ENCODE results near the gene WNT7B.

The WNT7B gene

GRCh38 chr22:45904236-45904635 is 72.7 kb downstream of the WNT7B start:
- DNase-seq, result no peak

GRCh38 chr22:45903355-45904135 is 73.4 kb downstream of the WNT7B start:
- DNase-seq, result no peak

- no peak for DNase-seq
Measured at GRCh38 chr22:45897736-45898135, 79.2 kb downstream of the WNT7B start.

- DNase-seq, result no peak
Measured at GRCh38 chr22:45896964-45897538, 79.9 kb downstream of the WNT7B start.

GRCh38 chr22:45896153-45896951 is 80.6 kb downstream of the WNT7B start:
- no peak for DNase-seq

- DNase-seq, result no peak
Measured at GRCh38 chr22:45895436-45896152, 81.4 kb downstream of the WNT7B start.

- DNase-seq, result no peak
Measured at GRCh38 chr22:45893516-45893915, 83.4 kb downstream of the WNT7B start.

- DNase-seq, result no peak
Measured at GRCh38 chr22:45892681-45893461, 84.1 kb downstream of the WNT7B start.

- no peak for DNase-seq
Measured at GRCh38 chr22:45891996-45892621, 84.9 kb downstream of the WNT7B start.

GRCh38 chr22:45891471-45891995 is 85.4 kb downstream of the WNT7B start:
- no peak for DNase-seq

GRCh38 chr22:45891021-45891421 is 85.9 kb downstream of the WNT7B start:
- DNase-seq, result no peak

- no peak for DNase-seq
Measured at GRCh38 chr22:45890351-45890635, 86.7 kb downstream of the WNT7B start.

GRCh38 chr22:45889539-45890350 is 87.2 kb downstream of the WNT7B start:
- no peak for DNase-seq

GRCh38 chr22:45889093-45889538 is 87.8 kb downstream of the WNT7B start:
- no peak for DNase-seq

GRCh38 chr22:45888221-45889092 is 88.5 kb downstream of the WNT7B start:
- DNase-seq, result no peak

- no peak for DNase-seq
Measured at GRCh38 chr22:45887202-45888131, 89.5 kb downstream of the WNT7B start.

GRCh38 chr22:45886540-45886939 is 90.4 kb downstream of the WNT7B start:
- DNase-seq, result no peak

GRCh38 chr22:45885941-45886395 is 91.0 kb downstream of the WNT7B start:
- DNase-seq, result no peak

All from NCI-H446 (cell line).